ENCODE results near the gene AP2B1.
"Not testable (repeated sequence)": the region's sequence is repeated elsewhere in the genome, so short reads cannot be mapped to it uniquely, and the experiment has no call there.

Gene AP2B1

GRCh38 chr17:35587074-35587961, at the start of gene AP2B1:
AP2B1 (plus strand) TSS chr17:35587322; CDS start chr17:35594031, 6,709 bp downstream.
- peak; percentile 95 to 96 for DNase-seq (ENCODE audit: low read depth in 2 of 2)

GRCh38 chr17:35537601-35538141, 49.5 kb upstream of the AP2B1 start, which contains the start of gene SLFN12L:
SLFN12L (minus strand) TSS chr17:35537678; CDS start chr17:35522364, 15,314 bp downstream.
- DNase-seq (ENCODE audit: low read depth in 2 of 2), result no peak

- DNase-seq (ENCODE audit: low read depth in 2 of 2), result no peak
Observed at GRCh38 chr17:35539659-35540026, 47.5 kb upstream of the AP2B1 start.

GRCh38 chr17:35540589-35541404, 46.3 kb upstream of the AP2B1 start:
- DNase-seq (ENCODE audit: low read depth in 2 of 2), result peak in 1 of 2 experiments; percentile 31

- DNase-seq (ENCODE audit: low read depth in 2 of 2), result no peak
Observed at GRCh38 chr17:35541434-35541833, 45.7 kb upstream of the AP2B1 start.

GRCh38 chr17:35542990-35543389, 44.1 kb upstream of the AP2B1 start:
- no peak for DNase-seq (ENCODE audit: low read depth in 2 of 2)

GRCh38 chr17:35543856-35544255, 43.3 kb upstream of the AP2B1 start:
- DNase-seq (ENCODE audit: low read depth in 2 of 2), result no peak

GRCh38 chr17:35545150-35545549, 42.0 kb upstream of the AP2B1 start:
- DNase-seq (ENCODE audit: low read depth in 2 of 2), result no peak

GRCh38 chr17:35546487-35546886, 40.6 kb upstream of the AP2B1 start:
- no peak for DNase-seq (ENCODE audit: low read depth in 2 of 2)

GRCh38 chr17:35548208-35548810, 38.8 kb upstream of the AP2B1 start:
- no peak for DNase-seq (ENCODE audit: low read depth in 2 of 2)

- DNase-seq (ENCODE audit: low read depth in 2 of 2), result no peak
Observed at GRCh38 chr17:35548978-35549377, 38.1 kb upstream of the AP2B1 start.

- DNase-seq (ENCODE audit: low read depth in 2 of 2), result no peak
Observed at GRCh38 chr17:35553310-35553709, 33.8 kb upstream of the AP2B1 start.

- DNase-seq (ENCODE audit: low read depth in 2 of 2), result no peak
Observed at GRCh38 chr17:35554668-35555067, 32.5 kb upstream of the AP2B1 start.

- no peak for DNase-seq (ENCODE audit: low read depth in 2 of 2)
Observed at GRCh38 chr17:35555691-35556090, 31.4 kb upstream of the AP2B1 start.

- DNase-seq (ENCODE audit: low read depth in 2 of 2), result no peak
Observed at GRCh38 chr17:35557353-35557752, 29.8 kb upstream of the AP2B1 start.

GRCh38 chr17:35559495-35560210, 27.5 kb upstream of the AP2B1 start:
- no peak for DNase-seq (ENCODE audit: low read depth in 2 of 2)

GRCh38 chr17:35560703-35561102, 26.4 kb upstream of the AP2B1 start, which contains the start of gene SLFN14:
SLFN14 (minus strand) TSS chr17:35560819; CDS start chr17:35558062, 2,757 bp downstream.
- DNase-seq (ENCODE audit: low read depth in 2 of 2), result no peak

- not testable (repeated sequence) for DNase-seq (ENCODE audit: low read depth in 2 of 2)
Observed at GRCh38 chr17:35563181-35563580, 23.9 kb upstream of the AP2B1 start.

GRCh38 chr17:35566968-35567367, 20.2 kb upstream of the AP2B1 start:
- DNase-seq (ENCODE audit: low read depth in 2 of 2), result no peak

- peak; percentile 25 to 43 for DNase-seq (ENCODE audit: low read depth in 2 of 2)
Observed at GRCh38 chr17:35568561-35568960, 18.6 kb upstream of the AP2B1 start.

- no peak for DNase-seq (ENCODE audit: low read depth in 2 of 2)
Observed at GRCh38 chr17:35569405-35569804, 17.7 kb upstream of the AP2B1 start.

Measured in stimulated activated CD4-positive, alpha-beta T cell treated with anti-CD3 and anti-CD28 coated beads, Interleukin-12 subunit alpha, Interleukin-12 subunit beta, amount 100 ng/mL, for 24 hours (primary cell).